HG02678 (cell line): ENCODE measurements around the gene IRF6.

Experiments used
- ATAC-seq: cut with Tn5 transposase; IDR thresholded peaks from one replicate; pipeline ENCODE4 v1.9.1; 2021; ENCODE audit warnings: mild to moderate bottlenecking, moderate library complexity; ENCODE audit not compliant: unreplicated experiment

Gene IRF6

GRCh38 chr1:209736490-209737117 lies 69.3 kb downstream of the IRF6 start:
- no peak for ATAC-seq
